ENCODE data around the gene LAMA2. TPM values are rescaled to one million over a fixed set of nuclear protein-coding genes. Genes with fewer than 3 reads are reported as not detected.

LAMA2 gene
- total RNA-seq, 2 experiments from 2014 or later: 0.69 to 1.5 TPM

- POLR2A ChIA-PET: no interaction called here
- ATAC-seq: no peak
Observed at GRCh38 chr6:129485746-129486145, 602.8 kb downstream of the LAMA2 start.

DNA sequence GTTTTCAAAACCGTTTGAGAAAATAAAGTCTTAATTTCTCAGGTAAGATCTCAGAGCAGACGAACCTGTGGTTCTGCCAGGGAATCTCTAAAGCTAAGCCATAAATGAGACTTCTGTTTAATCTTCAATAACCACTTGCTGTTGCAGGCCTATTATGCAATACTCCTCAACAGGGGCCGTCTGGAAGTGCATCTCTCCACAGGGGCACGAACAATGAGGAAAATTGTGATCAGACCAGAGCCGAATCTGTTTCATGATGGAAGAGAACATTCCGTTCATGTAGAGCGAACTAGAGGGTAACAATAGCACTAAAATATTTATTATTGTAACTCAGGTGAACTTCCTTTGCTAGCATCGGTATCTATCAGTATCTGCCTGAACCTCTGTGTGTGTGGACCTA is 603.4 kb downstream of the LAMA2 start:
- intact Hi-C loops (cut with micrococcal nuclease): no loop called here
- TF ChIP-seq, protein P1, sequence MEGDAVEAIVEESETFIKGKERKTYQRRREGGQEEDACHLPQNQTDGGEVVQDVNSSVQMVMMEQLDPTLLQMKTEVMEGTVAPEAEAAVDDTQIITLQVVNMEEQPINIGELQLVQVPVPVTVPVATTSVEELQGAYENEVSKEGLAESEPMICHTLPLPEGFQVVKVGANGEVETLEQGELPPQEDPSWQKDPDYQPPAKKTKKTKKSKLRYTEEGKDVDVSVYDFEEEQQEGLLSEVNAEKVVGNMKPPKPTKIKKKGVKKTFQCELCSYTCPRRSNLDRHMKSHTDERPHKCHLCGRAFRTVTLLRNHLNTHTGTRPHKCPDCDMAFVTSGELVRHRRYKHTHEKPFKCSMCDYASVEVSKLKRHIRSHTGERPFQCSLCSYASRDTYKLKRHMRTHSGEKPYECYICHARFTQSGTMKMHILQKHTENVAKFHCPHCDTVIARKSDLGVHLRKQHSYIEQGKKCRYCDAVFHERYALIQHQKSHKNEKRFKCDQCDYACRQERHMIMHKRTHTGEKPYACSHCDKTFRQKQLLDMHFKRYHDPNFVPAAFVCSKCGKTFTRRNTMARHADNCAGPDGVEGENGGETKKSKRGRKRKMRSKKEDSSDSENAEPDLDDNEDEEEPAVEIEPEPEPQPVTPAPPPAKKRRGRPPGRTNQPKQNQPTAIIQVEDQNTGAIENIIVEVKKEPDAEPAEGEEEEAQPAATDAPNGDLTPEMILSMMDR (IDR thresholded peaks at IDR 0.05): no peak
- ATAC-seq (no peak), DNase-seq (no peak)
- H3K27me3 Mint-ChIP-seq: no peaks in the 10 kb centered on the region
- peaks cover 6% of the 10 kb centered on the region for H3K36me3 Mint-ChIP-seq (ENCODE audit: low read depth)
- ChIA-PET POLR2A (no interaction called here), CTCF (interaction anchor here (0.7 to 2.0 kb wide), 7 partner anchors 10 to 21 kb away, joined by 3 to 7 read pairs (median 3); no protein-coding TSS in a partner anchor)
- no peak overlapping the region for H3K27ac Mint-ChIP-seq
- H3K9me3 Mint-ChIP-seq: peaks cover 3% of the 10 kb centered on the region
- peaks cover 37% of the 10 kb centered on the region for H3K4me1 Mint-ChIP-seq (ENCODE audit: low read depth)
- no peak overlapping the region for H3K4me3 Mint-ChIP-seq

More at GRCh38 chr6:129485746-129486145, 602.8 kb downstream of the LAMA2 start:
- intact Hi-C loops (cut with micrococcal nuclease): no loop called here
- CTCF ChIA-PET: interaction anchor here (1.0 to 2.0 kb wide), 5 partner anchors 10 to 15 kb away, joined by 3 to 7 read pairs (median 6); no protein-coding TSS in a partner anchor
- Mint-ChIP-seq H3K4me3 (no peak overlapping the region), H3K9me3 (peaks cover 3% of the 10 kb centered on the region), H3K27me3 (no peaks in the 10 kb centered on the region), H3K36me3 (ENCODE audit: low read depth) (peaks cover 6% of the 10 kb centered on the region), H3K27ac (peak overlapping the region; percentile 7), H3K4me1 (ENCODE audit: low read depth) (peaks cover 31% of the 10 kb centered on the region)
- TF ChIP-seq, protein P1 (IDR thresholded peaks at IDR 0.05): no peak
- no peak for DNase-seq

GRCh38 chr6:129488313-129488712 is 605.4 kb downstream of the LAMA2 start:
- ATAC-seq (no peak), DNase-seq (no peak)
- peaks cover 52% of the 10 kb centered on the region for H3K4me1 Mint-ChIP-seq (ENCODE audit: low read depth)
- ChIA-PET CTCF (no interaction called here), POLR2A (no interaction called here)
- H3K36me3 Mint-ChIP-seq (ENCODE audit: low read depth): peaks cover 12% of the 10 kb centered on the region
- intact Hi-C loops (cut with micrococcal nuclease): no loop called here
- TF ChIP-seq, protein P1 (IDR thresholded peaks at IDR 0.05): no peak
- no peaks in the 10 kb centered on the region for H3K27me3 Mint-ChIP-seq
- H3K9me3 Mint-ChIP-seq: peaks cover 3% of the 10 kb centered on the region
- peak overlapping the region; percentile 98 for H3K27ac Mint-ChIP-seq
- H3K4me3 Mint-ChIP-seq: no peak overlapping the region

GRCh38 chr6:129489215-129489765 is 606.4 kb downstream of the LAMA2 start:
- ChIA-PET CTCF (interaction anchor here (0.6 to 2.9 kb wide), 5 partner anchors 8 to 37 kb away, joined by 3 to 13 read pairs (median 4); no protein-coding TSS in a partner anchor), POLR2A (no interaction called here)
- H3K27me3 Mint-ChIP-seq: no peaks in the 10 kb centered on the region
- peaks cover 17% of the 10 kb centered on the region for H3K36me3 Mint-ChIP-seq (ENCODE audit: low read depth)
- peak overlapping the region; percentile 98 for H3K27ac Mint-ChIP-seq
- intact Hi-C loops (cut with micrococcal nuclease): no loop called here
- TF ChIP-seq, protein P1 (IDR thresholded peaks at IDR 0.05): no peak
- H3K4me1 Mint-ChIP-seq (ENCODE audit: low read depth): peaks cover 60% of the 10 kb centered on the region
- DNase-seq: no peak
- no peak overlapping the region for H3K4me3 Mint-ChIP-seq
- no peak for ATAC-seq
- H3K9me3 Mint-ChIP-seq: peaks cover 3% of the 10 kb centered on the region

- intact Hi-C loops (cut with micrococcal nuclease): loop anchor here (2.0 to 10.0 kb wide), 4 partner anchors 42 to 534 kb away; no protein-coding TSS in a partner anchor
- peak overlapping the region; percentile 98 for H3K27ac Mint-ChIP-seq
- TF ChIP-seq, protein P1 (IDR thresholded peaks at IDR 0.05): no peak
- H3K4me1 Mint-ChIP-seq (ENCODE audit: low read depth): peaks cover 70% of the 10 kb centered on the region
- POLR2A ChIA-PET: interaction anchor here (1.0 kb wide), 1 partner anchor 206 kb away, joined by 3 read pairs; no protein-coding TSS in a partner anchor
- H3K36me3 Mint-ChIP-seq (ENCODE audit: low read depth): peaks cover 20% of the 10 kb centered on the region
- H3K27me3 Mint-ChIP-seq: no peaks in the 10 kb centered on the region
- DNase-seq: peak; percentile 74
- peak; percentile 86 for ATAC-seq
- peaks cover 3% of the 10 kb centered on the region for H3K9me3 Mint-ChIP-seq
- CTCF ChIA-PET: interaction anchor here (0.7 to 2.9 kb wide), 6 partner anchors 9 to 258 kb away, joined by 3 to 13 read pairs (median 4); no protein-coding TSS in a partner anchor
- H3K4me3 Mint-ChIP-seq: peak overlapping the region; percentile 63
Observed at GRCh38 chr6:129490521-129491255, 607.8 kb downstream of the LAMA2 start.

Data from activated CD8-positive, alpha-beta T cell treated with anti-CD3 and anti-CD28 coated beads for 36 hours (primary cell).